ENCODE measurements around the gene KCNQ1. TPM values are rescaled to one million over a fixed set of nuclear protein-coding genes. Genes with fewer than 3 reads are reported as not detected.

Gene KCNQ1
- total RNA-seq, 2 donors from 2014 or later: 51.4 to 55.8 TPM

DNA sequence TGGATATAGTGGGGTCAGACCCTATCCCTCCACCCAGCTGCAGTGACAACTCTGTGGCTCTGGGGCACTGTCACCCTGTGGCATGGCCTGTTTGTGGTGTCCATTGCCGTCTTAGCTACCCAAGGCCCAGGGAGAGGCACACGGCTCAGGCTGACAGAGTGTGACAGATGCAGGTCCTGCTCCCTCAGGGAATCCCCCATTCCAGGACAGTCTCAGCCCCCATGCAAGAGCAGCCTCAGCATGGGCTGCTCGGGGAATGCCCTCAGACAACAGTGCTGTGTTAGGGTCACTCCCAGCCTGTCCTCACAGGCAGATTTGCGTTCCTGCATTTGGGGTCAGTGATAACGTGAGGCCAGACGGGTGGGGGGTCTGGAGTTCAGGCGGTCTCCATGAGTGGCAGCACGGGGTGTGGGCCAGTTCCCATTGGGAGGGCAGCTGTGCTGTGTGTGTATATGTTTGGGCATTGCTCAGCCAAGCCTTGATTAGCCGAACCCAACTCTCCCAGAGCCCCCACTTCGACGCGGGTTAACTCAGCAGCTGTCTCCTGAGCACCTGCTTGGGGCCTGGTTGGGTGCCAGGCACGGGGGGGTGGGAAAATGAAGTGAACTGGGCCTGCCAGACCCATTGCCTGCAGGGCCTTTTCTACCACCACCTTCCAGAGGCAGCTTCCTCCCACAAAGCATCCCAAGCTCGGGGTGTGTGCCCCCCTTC lies 260.2 kb downstream of the KCNQ1 start:
- Histone ChIP-seq H3K9ac (ENCODE audit: low read depth in 2 of 2, low read length in 2 of 2) (no peak overlapping the region), H3K27me3 (no peaks in the 10 kb centered on the region), H3K27ac (no peak overlapping the region), H3K9me3 (no peaks in the 10 kb centered on the region), H3K36me3 (no peaks in the 10 kb centered on the region), H3K4me1 (no peaks in the 10 kb centered on the region), H3K4me3 (no peak overlapping the region)
- intact Hi-C loops (cut with DNase I): loop anchor here (10.0 kb wide), 1 partner anchor 180 kb away; the partner anchor contains the start of gene CDKN1C
- TF ChIP-seq, protein P1, sequence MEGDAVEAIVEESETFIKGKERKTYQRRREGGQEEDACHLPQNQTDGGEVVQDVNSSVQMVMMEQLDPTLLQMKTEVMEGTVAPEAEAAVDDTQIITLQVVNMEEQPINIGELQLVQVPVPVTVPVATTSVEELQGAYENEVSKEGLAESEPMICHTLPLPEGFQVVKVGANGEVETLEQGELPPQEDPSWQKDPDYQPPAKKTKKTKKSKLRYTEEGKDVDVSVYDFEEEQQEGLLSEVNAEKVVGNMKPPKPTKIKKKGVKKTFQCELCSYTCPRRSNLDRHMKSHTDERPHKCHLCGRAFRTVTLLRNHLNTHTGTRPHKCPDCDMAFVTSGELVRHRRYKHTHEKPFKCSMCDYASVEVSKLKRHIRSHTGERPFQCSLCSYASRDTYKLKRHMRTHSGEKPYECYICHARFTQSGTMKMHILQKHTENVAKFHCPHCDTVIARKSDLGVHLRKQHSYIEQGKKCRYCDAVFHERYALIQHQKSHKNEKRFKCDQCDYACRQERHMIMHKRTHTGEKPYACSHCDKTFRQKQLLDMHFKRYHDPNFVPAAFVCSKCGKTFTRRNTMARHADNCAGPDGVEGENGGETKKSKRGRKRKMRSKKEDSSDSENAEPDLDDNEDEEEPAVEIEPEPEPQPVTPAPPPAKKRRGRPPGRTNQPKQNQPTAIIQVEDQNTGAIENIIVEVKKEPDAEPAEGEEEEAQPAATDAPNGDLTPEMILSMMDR (IDR thresholded peaks at IDR 0.05): no peak
- no peak for DNase-seq

DNA sequence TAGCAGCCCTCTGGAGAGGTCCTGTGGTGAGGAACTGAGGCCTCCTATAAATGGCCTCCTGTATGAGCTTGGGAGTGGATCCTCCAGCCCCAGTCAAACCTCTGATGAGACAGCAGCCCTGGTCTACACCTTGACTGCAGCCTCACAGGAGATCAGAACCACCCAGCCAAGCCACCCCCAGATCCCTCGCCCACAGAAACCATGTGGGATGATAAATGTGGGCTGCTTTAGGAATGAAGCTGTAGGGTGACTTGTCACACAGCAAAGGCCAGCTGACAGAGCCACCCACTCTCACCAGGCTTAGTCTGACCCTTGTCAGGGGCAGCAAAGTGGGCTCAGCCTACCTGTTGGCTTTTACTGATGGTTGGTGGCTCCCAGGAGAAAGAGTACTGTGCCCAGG lies 261.5 kb downstream of the KCNQ1 start:
- Histone ChIP-seq H3K36me3 (no peaks in the 10 kb centered on the region), H3K9ac (ENCODE audit: low read depth in 2 of 2, low read length in 2 of 2) (no peak overlapping the region), H3K27ac (no peak overlapping the region), H3K27me3 (no peaks in the 10 kb centered on the region), H3K9me3 (no peaks in the 10 kb centered on the region), H3K4me3 (no peak overlapping the region), H3K4me1 (no peaks in the 10 kb centered on the region)
- intact Hi-C loops (cut with DNase I): loop anchor here (10.0 kb wide), 1 partner anchor 178 kb away; the partner anchor contains the start of gene CDKN1C
- TF ChIP-seq, protein P1 (IDR thresholded peaks at IDR 0.05): no peak
- DNase-seq: no peak

DNA sequence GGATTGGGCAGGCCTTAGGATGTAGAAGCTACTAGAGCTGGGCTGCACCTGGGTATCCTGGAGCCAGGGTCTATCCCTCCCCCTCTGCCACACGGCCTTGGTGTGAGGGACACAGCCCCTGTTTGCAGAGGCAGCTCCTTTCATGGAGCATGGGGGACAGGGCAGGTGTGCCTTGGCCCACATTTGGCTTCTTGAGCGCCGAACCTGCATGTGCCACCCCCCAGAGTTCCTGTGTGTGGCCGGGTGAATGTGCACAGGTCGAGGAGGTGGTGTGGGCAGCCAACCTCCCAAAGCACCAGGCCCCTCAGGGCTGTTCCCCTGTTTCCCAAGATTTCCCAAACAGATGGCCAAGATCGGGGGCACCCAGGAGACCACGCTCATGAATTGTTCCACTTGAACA lies 262.9 kb downstream of the KCNQ1 start:
- TF ChIP-seq, protein P1 (IDR thresholded peaks at IDR 0.05): no peak
- intact Hi-C loops (cut with DNase I): loop anchor here (10.0 kb wide), 1 partner anchor 177 kb away; the partner anchor contains the start of gene CDKN1C
- H3K9ac ChIP-seq (ENCODE audit: low read depth in 2 of 2, low read length in 2 of 2): no peak overlapping the region

DNA sequence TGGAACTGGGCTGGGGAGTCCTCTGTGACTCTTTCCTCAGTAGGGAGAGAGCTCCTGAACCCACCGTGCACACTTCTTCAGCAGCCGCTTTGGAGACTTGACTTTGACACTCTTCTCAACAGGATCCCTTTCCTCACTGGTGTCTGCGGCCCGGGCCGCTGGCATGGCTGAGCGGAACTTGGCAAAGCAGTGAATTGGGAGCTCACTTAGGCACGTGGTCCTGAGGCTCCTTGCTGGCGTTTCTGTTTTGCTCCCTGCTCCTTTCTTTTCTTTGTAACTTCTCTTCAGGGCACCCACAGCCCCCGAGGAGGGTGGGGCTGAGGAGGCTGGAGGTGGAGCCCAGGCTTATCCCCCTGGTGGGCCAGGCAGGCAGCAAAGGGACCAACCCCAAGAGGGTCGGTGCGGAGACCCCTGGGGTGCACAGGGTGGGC lies 263.4 kb downstream of the KCNQ1 start:
- H3K27ac ChIP-seq: no peak overlapping the region
- intact Hi-C loops (cut with DNase I): loop anchor here (10.0 kb wide), 1 partner anchor 177 kb away; the partner anchor contains the start of gene CDKN1C
- TF ChIP-seq, protein P1 (IDR thresholded peaks at IDR 0.05): no peak

More for the DNA sequence above, 262.9 kb downstream of the KCNQ1 start:
- no peak for DNase-seq
- Histone ChIP-seq H3K36me3 (no peaks in the 10 kb centered on the region), H3K27me3 (no peaks in the 10 kb centered on the region), H3K27ac (no peak overlapping the region), H3K9me3 (no peaks in the 10 kb centered on the region), H3K4me3 (no peak overlapping the region), H3K4me1 (no peaks in the 10 kb centered on the region)

DNA sequence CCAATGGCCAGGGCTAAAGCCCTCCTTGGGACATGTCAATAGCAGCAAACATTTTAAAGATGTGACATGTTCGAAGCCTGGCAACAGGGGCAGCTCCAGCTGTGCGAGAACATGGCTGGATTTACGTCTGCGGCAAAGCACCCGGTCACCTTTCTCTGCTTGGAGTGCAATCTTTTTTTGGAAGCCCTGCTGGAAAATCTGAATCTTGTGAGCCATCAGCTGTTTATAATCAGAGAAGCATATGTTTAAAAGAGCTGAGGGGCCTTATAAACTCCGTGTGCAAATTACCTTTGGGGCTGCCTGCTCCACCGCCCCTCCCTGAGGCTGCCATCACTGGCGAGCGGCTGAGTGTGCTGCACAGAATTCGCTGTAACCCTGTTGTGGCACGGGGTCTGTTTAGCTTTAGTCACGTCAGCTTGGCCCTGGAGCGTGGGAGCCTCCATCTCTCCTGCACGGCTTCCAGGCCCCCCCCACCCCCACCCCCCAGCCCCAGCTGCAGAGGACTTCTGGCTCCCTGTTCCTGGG lies 264.0 kb downstream of the KCNQ1 start:
- no peaks in the 10 kb centered on the region for H3K9me3 ChIP-seq
- TF ChIP-seq, protein P1 (IDR thresholded peaks at IDR 0.05): no peak
- no peaks in the 10 kb centered on the region for H3K27me3 ChIP-seq
- H3K4me1 ChIP-seq: no peaks in the 10 kb centered on the region
- H3K4me3 ChIP-seq: no peak overlapping the region
- no peaks in the 10 kb centered on the region for H3K36me3 ChIP-seq
- intact Hi-C loops (cut with DNase I): loop anchor here (10.0 kb wide), 1 partner anchor 176 kb away; the partner anchor contains the start of gene CDKN1C
- H3K9ac ChIP-seq (ENCODE audit: low read depth in 2 of 2, low read length in 2 of 2): no peak overlapping the region
- H3K27ac ChIP-seq: no peak overlapping the region
- no peak for DNase-seq

More for the DNA sequence above, 263.4 kb downstream of the KCNQ1 start:
- Histone ChIP-seq H3K9ac (ENCODE audit: low read depth in 2 of 2, low read length in 2 of 2) (no peak overlapping the region), H3K4me3 (no peak overlapping the region), H3K27me3 (no peaks in the 10 kb centered on the region), H3K4me1 (no peaks in the 10 kb centered on the region), H3K36me3 (no peaks in the 10 kb centered on the region), H3K9me3 (no peaks in the 10 kb centered on the region)
- DNase-seq: no peak
